A673 (cell line): ENCODE measurements around the gene RSF1.

Experiments
- CTCF ChIP-seq: fragments of 300-800, 200-600 bp; sonication (generic); conservative IDR thresholded peaks from 2 replicates; pipeline ENCODE4 v1.5.1; 2017; ENCODE audit warnings: low read depth, mild to moderate bottlenecking, antibody characterized with exemption, low read length, moderate library complexity, mixed read lengths
- EZH2 ChIP-seq: fragments of 200-600 bp; sonication (generic); IDR thresholded peaks from 2 replicates; pipeline ENCODE4 v1.6.1; 2017; ENCODE audit warnings: borderline replicate concordance, low read depth, mild to moderate bottlenecking, mixed read lengths, antibody characterized with exemption, low read length; ENCODE audit not compliant: poor library complexity, severe bottlenecking

- TF ChIP-seq CTCF = no peak
- TF ChIP-seq EZH2 = no peak
These were observed 12.8 kb upstream of the RSF1 start for GRCh38 chr11:77833302-77833701.
